Neural cell (in vitro differentiated cells): ENCODE data around the gene BRSK2. TPM values are rescaled to one million over a fixed set of nuclear protein-coding genes. Genes with fewer than 3 reads are reported as not detected.

Source experiments
- H2AFZ ChIP-seq: fragments of 200-600, 300-800 bp; sonication (generic), shearing (Covaris generic); 2 replicates; pipeline ENCODE4 v1.6.0; 2014; ENCODE audit warnings: low read depth, mild to moderate bottlenecking, antibody characterized with exemption, low read length, moderate library complexity
- H3F3A ChIP-seq: fragments of 200-600 bp; shearing (Covaris generic); 2 replicates; pipeline ENCODE4 v1.6.1; 2016; ENCODE audit warnings: mild to moderate bottlenecking, moderate library complexity, mixed read lengths, antibody characterized with exemption, low read length; ENCODE audit not compliant: insufficient read depth, poor library complexity, severe bottlenecking
- H3K27ac ChIP-seq: fragments of 200-600, 300-800 bp; sonication (generic), shearing (Covaris generic); 2 replicates; pipeline ENCODE4 v1.5.1; 2014; ENCODE audit warnings: mild to moderate bottlenecking, low read length, moderate library complexity
- H3K27me3 ChIP-seq: fragments of 300-800, 200-600 bp; sonication (generic), shearing (Covaris generic); 2 replicates; pipeline ENCODE4 v1.6.0; 2014; ENCODE audit warnings: mild to moderate bottlenecking, low read depth, low read length, moderate library complexity; ENCODE audit not compliant: insufficient read depth
- H3K36me3 ChIP-seq: fragments of 300-800, 200-600 bp; sonication (generic), shearing (Covaris generic); 2 replicates; pipeline ENCODE4 v1.5.1; 2014; ENCODE audit warnings: mild to moderate bottlenecking, antibody characterized with exemption, low read length, moderate library complexity; ENCODE audit not compliant: insufficient read depth
- H3K4me2 ChIP-seq: fragments of 300-800, 200-600 bp; sonication (generic), shearing (Covaris generic); 2 replicates; pipeline ENCODE4 v1.6.0; 2014; ENCODE audit warnings: mild to moderate bottlenecking, low read length
- H3K4me3 ChIP-seq: fragments of 300-800, 200-600 bp; sonication (generic), shearing (Covaris generic); 2 replicates; pipeline ENCODE4 v1.5.1; 2014; ENCODE audit warnings: mild to moderate bottlenecking, low read length, moderate library complexity
- H3K79me2 ChIP-seq: fragments of 200-600 bp; shearing (Covaris generic); replicated peaks from 2 replicates; pipeline ENCODE4 v1.6.0; 2014; ENCODE audit warnings: mild to moderate bottlenecking, low read length, moderate library complexity; ENCODE audit not compliant: insufficient read depth
- H3K9ac ChIP-seq: fragments of 300-800, 200-600 bp; sonication (generic), shearing (Covaris generic); 2 replicates; pipeline ENCODE4 v1.6.1; 2016; ENCODE audit warnings: mild to moderate bottlenecking, low read length, mixed read lengths
- H3K9me2 ChIP-seq: fragments of 200-600 bp; shearing (Covaris generic); 2 replicates; pipeline ENCODE4 v1.6.1; 2016; ENCODE audit warnings: mild to moderate bottlenecking, low read length, mixed read lengths; ENCODE audit not compliant: insufficient read depth
- H3K9me3 ChIP-seq: fragments of 200-600, 300-800 bp; sonication (generic), shearing (Covaris generic); 2 replicates; pipeline ENCODE4 v1.6.1; 2016; ENCODE audit warnings: mild to moderate bottlenecking, mixed run types, low read length, moderate library complexity, mixed read lengths
- H4K20me1 ChIP-seq: fragments of 200-600 bp; shearing (Covaris generic); 2 replicates; pipeline ENCODE4 v1.6.1; 2016; ENCODE audit warnings: mild to moderate bottlenecking, mixed run types; ENCODE audit not compliant: insufficient read depth
- CTCF ChIP-seq: fragments of 450-650 bp; IDR thresholded peaks from 2 replicates; pipeline ENCODE4 v1.5.1; 2014; ENCODE audit warnings: antibody characterized with exemption, mild to moderate bottlenecking, moderate library complexity; ENCODE audit not compliant: poor library complexity, severe bottlenecking
- EP300 ChIP-seq: fragments of 450-650 bp; conservative IDR thresholded peaks from 2 replicates; pipeline ENCODE4 v1.6.1; 2014; ENCODE audit warnings: antibody characterized with exemption, mild to moderate bottlenecking, moderate library complexity; ENCODE audit not compliant: poor library complexity, severe bottlenecking
- EZH2 ChIP-seq: fragments of 200-600, 300-800 bp; shearing (Covaris generic), sonication (generic); IDR thresholded peaks from 2 replicates; pipeline ENCODE4 v1.6.1; 2014; ENCODE audit warnings: antibody characterized with exemption, low read length, borderline replicate concordance, mild to moderate bottlenecking; ENCODE audit not compliant: insufficient read depth, poor library complexity, severe bottlenecking
- MXI1 ChIP-seq: fragments of 450-650 bp; conservative IDR thresholded peaks from 2 replicates; pipeline ENCODE4 v1.6.1; 2014; ENCODE audit warnings: antibody characterized with exemption, mild to moderate bottlenecking; ENCODE audit not compliant: poor library complexity, severe bottlenecking
- RAD21 ChIP-seq: fragments of 450-650 bp; conservative IDR thresholded peaks from 2 replicates; pipeline ENCODE4 v1.6.1; 2014; ENCODE audit warnings: antibody characterized with exemption, mild to moderate bottlenecking, moderate library complexity
- REST ChIP-seq: IDR thresholded peaks from 2 replicates; pipeline ENCODE4 v1.6.1; 2012; ENCODE audit warnings: borderline replicate concordance
- SMC3 ChIP-seq: fragments of 450-650 bp; conservative IDR thresholded peaks from 2 replicates; pipeline ENCODE4 v1.6.1; 2014; ENCODE audit warnings: antibody characterized with exemption, mild to moderate bottlenecking, moderate library complexity; ENCODE audit not compliant: poor library complexity
- TAF1 ChIP-seq: IDR thresholded peaks from 2 replicates; pipeline ENCODE4 v1.6.1; 2012; ENCODE audit warnings: low read depth
- polyA plus RNA-seq: library from polyadenylated mRNA; depleted of rRNA; stranded (reverse); fragments of >200 nt; gene quantifications from 2 replicates; pipeline ENCODE4 v1.2.3, GENCODE V29; 2014

The BRSK2 gene
- polyA plus RNA-seq, 1 donor from 2014 or later = 47.5 TPM

- Histone ChIP-seq H2AFZ (no peak overlapping the region), H3K36me3 (no peaks in the 10 kb centered on the region), H3K27ac (no peak overlapping the region), H3K4me3 (no peak overlapping the region), H3K9me2 (no peaks in the 10 kb centered on the region), H3K79me2 (no peaks in the 10 kb centered on the region), H3K27me3 (no peaks in the 10 kb centered on the region), H3K9ac (no peak overlapping the region), H3F3A (no peaks in the 10 kb centered on the region), H3K4me2 (no peak overlapping the region), H3K9me3 (no peaks in the 10 kb centered on the region), H4K20me1 (no peaks in the 10 kb centered on the region)
- TF ChIP-seq REST = no peak
- TF ChIP-seq TAF1 = no peak
- TF ChIP-seq EP300 = no peak
- no peak for TF ChIP-seq SMC3
- TF ChIP-seq MXI1 = no peak
Measured at GRCh38 chr11:1352696-1353382, 36.9 kb upstream of the BRSK2 start.

- Histone ChIP-seq H3K9me2 (no peaks in the 10 kb centered on the region), H3K9ac (no peak overlapping the region), H3F3A (no peaks in the 10 kb centered on the region), H3K27ac (no peak overlapping the region), H3K4me3 (no peak overlapping the region), H3K36me3 (no peaks in the 10 kb centered on the region), H3K4me2 (no peak overlapping the region), H3K9me3 (no peaks in the 10 kb centered on the region), H3K27me3 (no peaks in the 10 kb centered on the region), H2AFZ (no peak overlapping the region), H3K79me2 (no peaks in the 10 kb centered on the region), H4K20me1 (no peaks in the 10 kb centered on the region)
- TF ChIP-seq RAD21 (no peak), EZH2 (no peak), TAF1 (no peak), CTCF (no peak), EP300 (no peak)
Measured at GRCh38 chr11:1353383-1354124, 36.2 kb upstream of the BRSK2 start.
